ENCODE measurements around the gene ARIH1. TPM values are rescaled to one million over a fixed set of nuclear protein-coding genes. Genes with fewer than 3 reads are reported as not detected.

The ARIH1 gene
- total and polyA plus RNA-seq, 2 donors (not counting 1 experiment from before 2014, with no cell fraction given): 27.9 to 199 TPM

DNA sequence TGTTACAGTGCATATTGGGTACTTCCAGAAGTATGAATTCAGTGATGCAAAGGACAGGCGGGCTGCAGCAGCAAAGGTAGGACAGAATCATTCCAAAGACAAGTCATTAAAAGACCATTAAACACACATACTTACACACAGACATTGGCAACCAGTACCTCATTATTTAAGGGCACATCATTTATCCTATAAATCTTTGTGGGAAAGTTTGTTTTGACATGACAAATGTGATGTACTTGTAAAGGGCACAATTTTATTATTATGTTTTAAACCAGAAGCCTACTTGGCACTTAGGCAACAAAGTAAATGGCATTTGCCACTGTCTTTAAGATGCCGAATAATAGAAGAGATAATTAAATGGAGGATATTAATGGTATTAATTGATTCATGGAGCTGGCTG is 22.7 kb downstream of the ARIH1 start:
- H3K4me2 ChIP-seq (replicated peaks; ENCODE audit: low read depth, low read length, poor library complexity, severe bottlenecking): no peak overlapping the region
- H3K27ac ChIP-seq (ENCODE audit: low read length in 2 of 2): no peak overlapping the region
- peaks cover 95% of the 10 kb centered on the region for H3K79me2 ChIP-seq (ENCODE audit: control insufficient read depth, insufficient read depth, low read length)
- Mint-ChIP-seq H3K4me3 (no peak overlapping the region), H3K9me3 (ENCODE audit: insufficient read depth) (no peaks in the 10 kb centered on the region), H3K27me3 (no peaks in the 10 kb centered on the region), H3K4me1 (peaks cover 45% of the 10 kb centered on the region), H3K27ac (no peak overlapping the region)
- H3K9me3 ChIP-seq (ENCODE audit: control extremely low read depth in 1 of 3, control insufficient read depth in 2 of 3, insufficient read depth in 1 of 3, low read length in 2 of 3): no peaks in the 10 kb centered on the region
- peaks cover 3 to 11% of the 10 kb centered on the region in 2 donors for H3K4me1 ChIP-seq (ENCODE audit: control insufficient read depth in 2 of 2, insufficient read depth in 2 of 2, low read length in 2 of 2)
- H3K36me3 ChIP-seq (replicated peaks in 1 of 2; ENCODE audit: control extremely low read depth in 1 of 2, control insufficient read depth in 1 of 2, extremely low read depth in 1 of 2, insufficient read depth in 2 of 2, low read length in 1 of 2): peaks cover 0 to 10% of the 10 kb centered on the region in 2 experiments
- 100% methylated on average over 1 of the region's 2 CpGs for WGBS (ENCODE audit: insufficient coverage)
- ATAC-seq (ENCODE audit: low read depth) (no peak), DNase-seq (no peak)
- H3K4me3 ChIP-seq (ENCODE audit: control extremely low read depth in 1 of 5, extremely low read depth in 1 of 5, insufficient read depth in 1 of 5, low read depth in 2 of 5, low read length in 4 of 5): no peak overlapping the region
- POLR2A ChIA-PET: no interaction called here
- TF ChIP-seq EZH2 (IDR thresholded peaks at IDR 0.05; ENCODE audit: borderline replicate concordance, insufficient read depth, low read depth, low read length, poor library complexity, severe bottlenecking) (no peak), CTCF (IDR thresholded peaks at IDR 0.05) (no peak)
- CTCF ChIA-PET: no interaction called here
- no peaks in the 10 kb centered on the region for H3K27me3 ChIP-seq (replicated peaks in 1 of 4; ENCODE audit: control extremely low read depth in 1 of 4, control insufficient read depth in 3 of 4, insufficient read depth in 4 of 4, low read length in 3 of 4)
- intact Hi-C loops (cut with micrococcal nuclease): no loop called here
- H4K20me1 ChIP-seq (ENCODE audit: control insufficient read depth, insufficient read depth, low read length, poor library complexity, severe bottlenecking): peaks cover 88% of the 10 kb centered on the region
- no peak overlapping the region for H3K9ac ChIP-seq (ENCODE audit: low read length)
- H2AFZ ChIP-seq (ENCODE audit: insufficient read depth, low read depth, low read length, poor library complexity, severe bottlenecking): no peak overlapping the region

GRCh38 chr15:72497402-72497801 is 23.3 kb downstream of the ARIH1 start:
- Mint-ChIP-seq H3K4me1 (peaks cover 40% of the 10 kb centered on the region), H3K4me3 (no peak overlapping the region), H3K27ac (no peak overlapping the region), H3K9me3 (ENCODE audit: insufficient read depth) (no peaks in the 10 kb centered on the region), H3K27me3 (no peaks in the 10 kb centered on the region)
- Histone ChIP-seq H4K20me1 (ENCODE audit: control insufficient read depth, insufficient read depth, low read length, poor library complexity, severe bottlenecking) (peaks cover 89% of the 10 kb centered on the region), H3K4me1 (ENCODE audit: control insufficient read depth in 2 of 2, insufficient read depth in 2 of 2, low read length in 2 of 2) (peaks cover 3 to 11% of the 10 kb centered on the region in 2 donors), H3K36me3 (replicated peaks in 1 of 2; ENCODE audit: control extremely low read depth in 1 of 2, control insufficient read depth in 1 of 2, extremely low read depth in 1 of 2, insufficient read depth in 2 of 2, low read length in 1 of 2) (peaks cover 0 to 11% of the 10 kb centered on the region in 2 experiments), H3K9ac (ENCODE audit: low read length) (no peak overlapping the region), H3K27me3 (replicated peaks in 1 of 4; ENCODE audit: control extremely low read depth in 1 of 4, control insufficient read depth in 3 of 4, insufficient read depth in 4 of 4, low read length in 3 of 4) (no peaks in the 10 kb centered on the region), H3K79me2 (ENCODE audit: control insufficient read depth, insufficient read depth, low read length) (peaks cover 95% of the 10 kb centered on the region), H3K27ac (ENCODE audit: low read length in 2 of 2) (no peak overlapping the region), H3K9me3 (ENCODE audit: control extremely low read depth in 1 of 3, control insufficient read depth in 2 of 3, insufficient read depth in 1 of 3, low read length in 2 of 3) (no peaks in the 10 kb centered on the region), H3K4me3 (ENCODE audit: control extremely low read depth in 1 of 5, extremely low read depth in 1 of 5, insufficient read depth in 1 of 5, low read depth in 2 of 5, low read length in 4 of 5) (no peak overlapping the region), H2AFZ (ENCODE audit: insufficient read depth, low read depth, low read length, poor library complexity, severe bottlenecking) (no peak overlapping the region), H3K4me2 (replicated peaks; ENCODE audit: low read depth, low read length, poor library complexity, severe bottlenecking) (no peak overlapping the region)
- ChIA-PET CTCF (no interaction called here), POLR2A (no interaction called here)
- no peak for ATAC-seq (ENCODE audit: low read depth)
- no peak for TF ChIP-seq EZH2 (IDR thresholded peaks at IDR 0.05; ENCODE audit: borderline replicate concordance, insufficient read depth, low read depth, low read length, poor library complexity, severe bottlenecking)
- TF ChIP-seq CTCF (IDR thresholded peaks at IDR 0.05): no peak
- WGBS (ENCODE audit: insufficient coverage): no CpG with 5 or more reads among the region's 1 CpG
- DNase-seq: no peak
- intact Hi-C loops (cut with micrococcal nuclease): no loop called here

All from B cell (primary cell).